GM23338 (cell line): Measurements from ENCODE around the gene LYST.

Experiments used
- NANOG ChIP-seq: IDR thresholded peaks from 2 replicates; pipeline ENCODE4 v1.6.1; 2016; ENCODE audit warnings: antibody characterized with exemption, borderline replicate concordance
- POLR2AphosphoS5 ChIP-seq: IDR thresholded peaks from 2 replicates; pipeline ENCODE4 v1.6.1; 2016; ENCODE audit warnings: antibody characterized with exemption, low read depth
- ZNF114 ChIP-seq: fragments of 250-450 bp; sonication (Bioruptor Pico); IDR thresholded peaks from 2 replicates; pipeline ENCODE4 v1.5.0; 2020; ENCODE audit warnings: mild to moderate bottlenecking, moderate library complexity
- TF ChIP-seq, protein P1 (sequence below), 2 experiments: fragments of 200-600 bp in 1 of 2; sonication (generic) in 1 of 2; conservative IDR thresholded peaks; 2 replicates each; pipeline versions ENCODE4 v1.5.1 to v1.6.1; 2016 to 2017; ENCODE audit warnings: antibody characterized with exemption in 2 of 2, low read depth in 2 of 2, mild to moderate bottlenecking in 2 of 2, moderate library complexity in 1 of 2

DNA sequence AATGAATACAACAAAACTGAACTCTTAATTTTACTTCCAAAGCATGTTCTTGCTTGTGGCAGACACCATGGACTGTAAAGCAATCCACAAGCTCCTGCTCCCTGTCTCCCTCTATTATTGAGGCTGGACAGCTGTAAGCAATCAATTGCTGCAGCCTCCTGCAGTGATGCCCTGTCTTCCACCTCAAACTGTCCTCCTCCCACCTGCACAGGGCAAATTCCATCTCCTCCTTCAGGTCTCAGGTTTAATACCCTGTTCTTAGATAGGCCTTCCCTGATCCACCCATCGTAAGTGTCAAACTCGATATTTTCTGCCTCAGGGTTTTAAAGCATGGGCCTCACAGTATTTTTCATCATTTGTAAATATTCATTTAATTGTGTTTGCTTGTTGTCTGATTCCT, 81.8 kb downstream of the LYST start:
- TF ChIP-seq POLR2AphosphoS5 (no peak), ZNF114 (CRISPR knock-in tag) (no peak), NANOG (no peak)
- TF ChIP-seq, protein P1, sequence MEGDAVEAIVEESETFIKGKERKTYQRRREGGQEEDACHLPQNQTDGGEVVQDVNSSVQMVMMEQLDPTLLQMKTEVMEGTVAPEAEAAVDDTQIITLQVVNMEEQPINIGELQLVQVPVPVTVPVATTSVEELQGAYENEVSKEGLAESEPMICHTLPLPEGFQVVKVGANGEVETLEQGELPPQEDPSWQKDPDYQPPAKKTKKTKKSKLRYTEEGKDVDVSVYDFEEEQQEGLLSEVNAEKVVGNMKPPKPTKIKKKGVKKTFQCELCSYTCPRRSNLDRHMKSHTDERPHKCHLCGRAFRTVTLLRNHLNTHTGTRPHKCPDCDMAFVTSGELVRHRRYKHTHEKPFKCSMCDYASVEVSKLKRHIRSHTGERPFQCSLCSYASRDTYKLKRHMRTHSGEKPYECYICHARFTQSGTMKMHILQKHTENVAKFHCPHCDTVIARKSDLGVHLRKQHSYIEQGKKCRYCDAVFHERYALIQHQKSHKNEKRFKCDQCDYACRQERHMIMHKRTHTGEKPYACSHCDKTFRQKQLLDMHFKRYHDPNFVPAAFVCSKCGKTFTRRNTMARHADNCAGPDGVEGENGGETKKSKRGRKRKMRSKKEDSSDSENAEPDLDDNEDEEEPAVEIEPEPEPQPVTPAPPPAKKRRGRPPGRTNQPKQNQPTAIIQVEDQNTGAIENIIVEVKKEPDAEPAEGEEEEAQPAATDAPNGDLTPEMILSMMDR (conservative IDR thresholded peaks at IDR 0.05; ENCODE audit: low read depth in 2 of 2): no peak
